ENCODE measurements around the gene LBP. TPM values are rescaled to one million over a fixed set of nuclear protein-coding genes. Genes with fewer than 3 reads are reported as not detected.

Gene LBP
- total and polyA plus RNA-seq, 7 donors: 1.1 to 167 (median 38.8) TPM

DNA sequence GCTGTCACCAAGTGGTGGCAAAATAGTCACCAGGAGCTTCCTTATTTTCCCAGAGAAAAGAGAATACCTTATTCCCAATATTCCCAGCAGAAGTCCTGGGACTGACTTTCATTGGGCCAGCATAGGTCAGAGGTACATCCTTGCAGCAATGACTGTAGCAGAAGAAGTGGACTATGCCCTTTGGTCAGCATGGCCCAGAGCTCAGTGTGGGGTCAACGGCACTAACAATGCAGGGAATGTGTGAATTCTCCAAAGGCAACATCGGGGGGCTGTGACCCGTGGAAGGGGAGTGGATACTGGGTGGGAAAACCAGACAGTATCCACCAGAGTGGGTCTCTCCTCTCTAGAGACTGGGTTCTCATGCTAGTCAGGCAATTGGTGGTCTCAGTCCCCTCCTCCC is 15.6 kb upstream of the LBP start:
- H3K9me3 ChIP-seq: no peaks in the 10 kb centered on the region
- H3K4me3 ChIP-seq: no peak overlapping the region
- WGBS, 3 donors: 57 to 63% (median 61%) methylated on average over 3 of the region's 3 CpGs
- TF ChIP-seq, protein P1, sequence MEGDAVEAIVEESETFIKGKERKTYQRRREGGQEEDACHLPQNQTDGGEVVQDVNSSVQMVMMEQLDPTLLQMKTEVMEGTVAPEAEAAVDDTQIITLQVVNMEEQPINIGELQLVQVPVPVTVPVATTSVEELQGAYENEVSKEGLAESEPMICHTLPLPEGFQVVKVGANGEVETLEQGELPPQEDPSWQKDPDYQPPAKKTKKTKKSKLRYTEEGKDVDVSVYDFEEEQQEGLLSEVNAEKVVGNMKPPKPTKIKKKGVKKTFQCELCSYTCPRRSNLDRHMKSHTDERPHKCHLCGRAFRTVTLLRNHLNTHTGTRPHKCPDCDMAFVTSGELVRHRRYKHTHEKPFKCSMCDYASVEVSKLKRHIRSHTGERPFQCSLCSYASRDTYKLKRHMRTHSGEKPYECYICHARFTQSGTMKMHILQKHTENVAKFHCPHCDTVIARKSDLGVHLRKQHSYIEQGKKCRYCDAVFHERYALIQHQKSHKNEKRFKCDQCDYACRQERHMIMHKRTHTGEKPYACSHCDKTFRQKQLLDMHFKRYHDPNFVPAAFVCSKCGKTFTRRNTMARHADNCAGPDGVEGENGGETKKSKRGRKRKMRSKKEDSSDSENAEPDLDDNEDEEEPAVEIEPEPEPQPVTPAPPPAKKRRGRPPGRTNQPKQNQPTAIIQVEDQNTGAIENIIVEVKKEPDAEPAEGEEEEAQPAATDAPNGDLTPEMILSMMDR (IDR thresholded peaks at IDR 0.05): no peak
- no peaks in the 10 kb centered on the region for H3K4me1 ChIP-seq
- H3K27ac ChIP-seq: no peak overlapping the region
- ATAC-seq (no peak), DNase-seq (no peak)
- peaks cover 0 to 2% (median 0%) of the 10 kb centered on the region in 3 donors for H3K27me3 ChIP-seq (ENCODE audit: insufficient read depth in 3 of 3, low read length in 2 of 3)
- no peaks in the 10 kb centered on the region for H3K36me3 ChIP-seq (ENCODE audit: insufficient read depth in 1 of 2, low read depth in 1 of 2)
- intact Hi-C loops (cut with DNase I): no loop called here

DNA sequence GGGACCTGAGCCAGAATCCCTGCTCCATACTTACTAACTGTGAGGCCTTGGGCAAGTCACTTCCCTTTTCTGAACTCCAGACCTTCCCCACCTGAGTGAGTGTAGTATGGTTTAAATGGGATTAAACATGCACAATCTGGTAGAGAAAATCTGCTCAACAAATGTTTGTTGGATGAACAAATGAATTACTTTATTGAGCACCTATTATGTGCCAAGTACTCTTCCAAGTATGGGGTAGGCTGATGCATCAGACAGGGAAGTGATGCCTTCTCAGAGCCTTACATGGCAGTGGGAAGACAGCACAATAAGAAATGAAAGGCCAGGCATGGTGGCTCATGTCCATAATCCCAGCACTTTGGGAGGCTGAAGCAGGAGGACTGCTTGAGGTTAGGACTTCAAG is 15.0 kb upstream of the LBP start:
- Histone ChIP-seq H3K4me1 (no peaks in the 10 kb centered on the region), H3K27ac (no peak overlapping the region), H3K36me3 (ENCODE audit: insufficient read depth in 1 of 2, low read depth in 1 of 2) (no peaks in the 10 kb centered on the region), H3K9me3 (no peaks in the 10 kb centered on the region), H3K4me3 (no peak overlapping the region), H3K27me3 (ENCODE audit: insufficient read depth in 3 of 3, low read length in 2 of 3) (peaks cover 0 to 2% (median 0%) of the 10 kb centered on the region in 3 donors)
- no peak for DNase-seq
- TF ChIP-seq, protein P1 (IDR thresholded peaks at IDR 0.05): no peak
- intact Hi-C loops (cut with DNase I): no loop called here
- no peak for ATAC-seq

GRCh38 chr20:38331814-38332213 is 14.5 kb upstream of the LBP start:
- 74 to 82% (median 79%) methylated on average over 8 of the region's 8 CpGs for WGBS, 3 donors
- H3K27me3 ChIP-seq (ENCODE audit: insufficient read depth in 3 of 3, low read length in 2 of 3): peaks cover 0 to 2% (median 0%) of the 10 kb centered on the region in 3 donors
- TF ChIP-seq, protein P1 (IDR thresholded peaks at IDR 0.05): no peak
- no peak overlapping the region for H3K27ac ChIP-seq
- H3K9me3 ChIP-seq: no peaks in the 10 kb centered on the region
- H3K36me3 ChIP-seq (ENCODE audit: insufficient read depth in 1 of 2, low read depth in 1 of 2): no peaks in the 10 kb centered on the region
- H3K4me3 ChIP-seq: no peak overlapping the region
- ATAC-seq (no peak), DNase-seq (no peak)
- intact Hi-C loops (cut with DNase I): no loop called here
- no peaks in the 10 kb centered on the region for H3K4me1 ChIP-seq

DNA sequence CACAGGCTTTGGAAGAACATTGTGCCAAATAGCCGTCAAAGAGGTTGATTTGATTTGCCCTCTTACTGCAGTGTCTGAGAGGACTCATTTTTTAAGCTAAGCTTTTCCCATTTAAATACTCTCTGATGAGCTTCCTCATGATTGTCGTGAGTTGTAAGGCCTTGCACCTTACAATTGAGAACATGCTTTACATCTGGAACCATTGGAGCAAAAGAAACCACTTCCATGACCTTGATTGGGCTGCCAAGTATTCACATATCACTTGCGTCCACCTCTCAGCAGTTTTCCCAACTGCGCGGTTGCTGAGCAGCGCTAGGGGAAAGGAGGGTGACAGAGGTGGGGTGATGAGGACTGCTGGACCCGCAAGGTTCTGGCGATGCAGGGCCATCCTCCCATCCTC is 12.3 kb upstream of the LBP start:
- no peak overlapping the region for H3K4me3 ChIP-seq
- TF ChIP-seq, protein P1 (IDR thresholded peaks at IDR 0.05): no peak
- no peaks in the 10 kb centered on the region for H3K4me1 ChIP-seq
- 79 to 86% (median 80%) methylated on average over 8 of the region's 8 CpGs for WGBS, 3 donors
- DNase-seq (no peak), ATAC-seq (no peak)
- peaks cover 0 to 4% (median 0%) of the 10 kb centered on the region in 3 donors for H3K27me3 ChIP-seq (ENCODE audit: insufficient read depth in 3 of 3, low read length in 2 of 3)
- intact Hi-C loops (cut with DNase I): no loop called here
- peaks cover 3% of the 10 kb centered on the region for H3K9me3 ChIP-seq
- H3K27ac ChIP-seq: no peak overlapping the region
- no peaks in the 10 kb centered on the region for H3K36me3 ChIP-seq (ENCODE audit: insufficient read depth in 1 of 2, low read depth in 1 of 2)

GRCh38 chr20:38336726-38337125 is 9.6 kb upstream of the LBP start:
- ATAC-seq (no peak), DNase-seq (no peak)
- H3K9me3 ChIP-seq: peaks cover 3% of the 10 kb centered on the region
- no peak overlapping the region for H3K27ac ChIP-seq
- peaks cover 0 to 4% (median 0%) of the 10 kb centered on the region in 3 donors for H3K27me3 ChIP-seq (ENCODE audit: insufficient read depth in 3 of 3, low read length in 2 of 3)
- no peaks in the 10 kb centered on the region for H3K4me1 ChIP-seq
- 31% methylated on average over 7 of the region's 7 CpGs for WGBS, 3 donors
- H3K36me3 ChIP-seq (ENCODE audit: insufficient read depth in 1 of 2, low read depth in 1 of 2): no peaks in the 10 kb centered on the region
- no peak overlapping the region for H3K4me3 ChIP-seq
- intact Hi-C loops (cut with DNase I): no loop called here
- TF ChIP-seq, protein P1 (IDR thresholded peaks at IDR 0.05): no peak

Data from psoas muscle (tissue), 8 donors.